H1 (cell line): ENCODE data around the gene PLEKHG2. TPM values are rescaled to one million over a fixed set of nuclear protein-coding genes. Genes with fewer than 3 reads are reported as not detected.

Experiments used
- CTCF ChIA-PET: fragments of 300-600 bp; sonication (Branson Sonifier 250); formaldehyde crosslinking; loops from one replicate; lab custom pipeline; 2021; ENCODE audit not compliant: partially characterized antibody; lab: Charles Lee
- POLR2A ChIA-PET: fragments of 300-600 bp; sonication (Branson Sonifier 250); formaldehyde crosslinking; loops from one replicate; lab custom pipeline; 2021; ENCODE audit warnings: inconsistent platforms; ENCODE audit not compliant: partially characterized antibody; lab: Charles Lee
- DNase-seq, 2 experiments: peaks; one replicate each; pipeline versions ENCODE4 v3.0.0 to v3.0.0-alpha.2; 2010 to 2022; ENCODE audit warnings: low spot score in 2 of 2, low read depth in 1 of 2, mixed read lengths in 1 of 2
- FAIRE-seq: peaks from 2 replicates; lab custom pipeline; 2011; peaks lifted over from hg19 to GRCh38; lab: Jason Lieb, UNC
- H2AFZ ChIP-seq: 2 replicates; pipeline ENCODE4 v1.8.1; 2012; ENCODE audit warnings: low read length, inconsistent platforms
- H2AK5ac ChIP-seq: 2 replicates; pipeline ENCODE4 v1.6.1; 2013; ENCODE audit warnings: low read depth, low read length
- H2BK120ac ChIP-seq: replicated peaks from 2 replicates; pipeline ENCODE3; 2013; ENCODE audit warnings: low read depth, low read length, inconsistent platforms
- H2BK12ac ChIP-seq: 2 replicates; pipeline ENCODE4 v1.6.1; 2013; ENCODE audit warnings: low read depth, low read length
- H2BK15ac ChIP-seq: 2 replicates; pipeline ENCODE4 v1.6.1; 2013; ENCODE audit warnings: low read length
- H2BK20ac ChIP-seq: 2 replicates; pipeline ENCODE4 v1.6.1; 2013; ENCODE audit warnings: low read length
- H2BK5ac ChIP-seq: 2 replicates; pipeline ENCODE4 v1.6.1; 2013; ENCODE audit warnings: low read depth, low read length
- H3K14ac ChIP-seq: 2 replicates; pipeline ENCODE4 v1.6.1; 2013; ENCODE audit warnings: inconsistent platforms; ENCODE audit not compliant: insufficient read length
- H3K18ac ChIP-seq: 2 replicates; pipeline ENCODE4 v1.6.1; 2013; ENCODE audit warnings: low read length; ENCODE audit errors: extremely low read depth
- H3K23ac ChIP-seq: 2 replicates; pipeline ENCODE4 v1.6.1; 2013; ENCODE audit warnings: inconsistent platforms; ENCODE audit not compliant: insufficient read length
- H3K23me2 ChIP-seq: 2 replicates; pipeline ENCODE4 v1.6.1; 2013; ENCODE audit warnings: low read depth, low read length
- H3K27ac ChIP-seq: 2 replicates; pipeline ENCODE4 v1.6.1; 2011; ENCODE audit warnings: low read depth, low read length, inconsistent platforms
- H3K27me3 ChIP-seq, 4 experiments: replicated peaks in 1 of 4; 1 replicate in 1 of 4; 2 replicates in 3 of 4; pipeline versions ENCODE4 v1.6.1 to v1.8.1; 2011 to 2013; ENCODE audit warnings: low read length in 3 of 4, mild to moderate bottlenecking in 3 of 4, inconsistent platforms in 2 of 4, mixed read lengths in 2 of 4, moderate library complexity in 1 of 4; ENCODE audit not compliant: control insufficient read depth in 3 of 4, insufficient read depth in 3 of 4; ENCODE audit errors: extremely low read depth in 1 of 4
- H3K36me3 ChIP-seq, 4 experiments: 2 replicates each; pipeline versions ENCODE4 v1.6.1 to v1.8.1; 2011 to 2013; ENCODE audit warnings: mild to moderate bottlenecking in 4 of 4, low read length in 3 of 4, moderate library complexity in 2 of 4, control low read depth in 1 of 4, inconsistent platforms in 1 of 4; ENCODE audit not compliant: insufficient read depth in 4 of 4, control insufficient read depth in 2 of 4
- H3K4ac ChIP-seq: replicated peaks from 2 replicates; pipeline ENCODE3; 2013; ENCODE audit warnings: low read length, low read depth, mixed read lengths, inconsistent platforms; ENCODE audit not compliant: insufficient read length
- H3K4me1 ChIP-seq, 4 experiments: replicated peaks in 1 of 4; 1 replicate in 1 of 4; 2 replicates in 3 of 4; pipeline versions ENCODE4 v1.6.1 to v1.8.1; 2011 to 2013; ENCODE audit warnings: low read length in 3 of 4, inconsistent platforms in 2 of 4, mixed read lengths in 1 of 4; ENCODE audit not compliant: insufficient read depth in 4 of 4, control insufficient read depth in 3 of 4
- H3K4me2 ChIP-seq, 2 experiments: 2 replicates each; pipeline versions ENCODE4 v1.6.1 to v1.8.1; 2011 to 2013; ENCODE audit warnings: low read depth in 2 of 2, low read length in 2 of 2, control low read depth in 1 of 2, inconsistent platforms in 1 of 2, mild to moderate bottlenecking in 1 of 2; ENCODE audit not compliant: insufficient read depth in 1 of 2
- H3K4me3 ChIP-seq, 4 experiments: fragments of 200-600, 300-600 bp in 1 of 4; sonication (generic), shearing (Covaris generic), sonication (Bioruptor Twin) in 1 of 4; 2 replicates each; pipeline versions ENCODE4 v1.5.1 to v1.8.1; 2011 to 2016; ENCODE audit warnings: low read length in 4 of 4, low read depth in 3 of 4, control low read depth in 2 of 4, inconsistent platforms in 2 of 4, mild to moderate bottlenecking in 2 of 4, mixed read lengths in 1 of 4, moderate library complexity in 1 of 4; ENCODE audit not compliant: insufficient read depth in 2 of 4; ENCODE audit errors: extremely low read depth in 1 of 4
- H3K56ac ChIP-seq: replicated peaks from 2 replicates; pipeline ENCODE3; 2013; ENCODE audit warnings: low read depth, mild to moderate bottlenecking, mixed read lengths, low read length, inconsistent platforms; ENCODE audit not compliant: insufficient read length
- H3K79me1 ChIP-seq: 2 replicates; pipeline ENCODE4 v1.6.1; 2013; ENCODE audit warnings: low read depth, low read length, control low read depth
- H3K79me2 ChIP-seq, 2 experiments: 2 replicates each; pipeline versions ENCODE4 v1.6.1 to v1.8.1; 2012 to 2013; ENCODE audit warnings: low read length in 2 of 2, mild to moderate bottlenecking in 2 of 2, inconsistent platforms in 1 of 2; ENCODE audit not compliant: insufficient read depth in 2 of 2, control insufficient read depth in 1 of 2
- H3K9ac ChIP-seq, 4 experiments: replicated peaks in 1 of 4; 1 replicate in 1 of 4; 2 replicates in 3 of 4; pipeline versions ENCODE4 v1.6.1 to v1.8.1; 2011 to 2013; ENCODE audit warnings: low read depth in 3 of 4, low read length in 3 of 4, control low read depth in 2 of 4, mild to moderate bottlenecking in 2 of 4, moderate library complexity in 2 of 4, inconsistent platforms in 1 of 4; ENCODE audit errors: extremely low read depth in 1 of 4
- H3K9me3 ChIP-seq, 2 experiments: 2 replicates each; pipeline versions ENCODE4 v1.6.1 to v1.8.1; 2012 to 2013; ENCODE audit warnings: mild to moderate bottlenecking in 2 of 2, moderate library complexity in 2 of 2, control low read depth in 1 of 2, inconsistent platforms in 1 of 2, low read depth in 1 of 2, low read length in 1 of 2, mixed read lengths in 1 of 2; ENCODE audit not compliant: insufficient read depth in 2 of 2
- H4K20me1 ChIP-seq, 2 experiments: replicated peaks in 1 of 2; 2 replicates each; pipeline versions ENCODE3 to v1.8.1; 2011 to 2013; ENCODE audit warnings: inconsistent platforms in 2 of 2, low read length in 2 of 2, mild to moderate bottlenecking in 1 of 2; ENCODE audit not compliant: insufficient read depth in 2 of 2, control insufficient read depth in 1 of 2
- H4K5ac ChIP-seq: 2 replicates; pipeline ENCODE4 v1.6.1; 2013; ENCODE audit warnings: low read length, low read depth, mixed read lengths, inconsistent platforms; ENCODE audit not compliant: insufficient read length
- H4K8ac ChIP-seq: 2 replicates; pipeline ENCODE4 v1.8.0; 2013; ENCODE audit warnings: mild to moderate bottlenecking, moderate library complexity, low read length, inconsistent platforms; ENCODE audit not compliant: insufficient read depth; ENCODE audit errors: extremely low read depth
- H4K91ac ChIP-seq: replicated peaks from 2 replicates; pipeline ENCODE3; 2013; ENCODE audit warnings: low read length, mixed read lengths, inconsistent platforms; ENCODE audit not compliant: insufficient read length
- CEBPB ChIP-seq: IDR thresholded peaks from 2 replicates; pipeline ENCODE4 v1.6.1; 2012; ENCODE audit warnings: low read depth, low read length
- FOSL1 ChIP-seq: IDR thresholded peaks from 2 replicates; pipeline ENCODE4 v1.6.1; 2011; ENCODE audit warnings: mild to moderate bottlenecking, low read depth, low read length, moderate library complexity; ENCODE audit not compliant: insufficient read depth
- JUN ChIP-seq: IDR thresholded peaks from 2 replicates; pipeline ENCODE4 v1.6.1; 2011; ENCODE audit warnings: low read depth, mild to moderate bottlenecking, improper control_type of control experiment, low read length
- NRF1 ChIP-seq: IDR thresholded peaks from 2 replicates; pipeline ENCODE4 v1.6.1; 2011; ENCODE audit warnings: mild to moderate bottlenecking, low read depth, low read length, improper control_type of control experiment
- RNF2 ChIP-seq: fragments of 200-900, 300-1000 bp; sonication (generic); IDR thresholded peaks from 2 replicates; pipeline ENCODE4 v1.7.1; 2016; ENCODE audit warnings: borderline replicate concordance, low read depth, mild to moderate bottlenecking, antibody characterized with exemption, low read length; ENCODE audit not compliant: poor library complexity, severe bottlenecking; ENCODE audit errors: missing control alignments
- SP1 ChIP-seq: IDR thresholded peaks from 2 replicates; pipeline ENCODE4 v1.6.1; 2011; ENCODE audit warnings: low read depth, low read length
- TBP ChIP-seq: IDR thresholded peaks from 2 replicates; pipeline ENCODE4 v1.6.1; 2011; ENCODE audit warnings: low read depth, low read length, improper control_type of control experiment
- TCF12 ChIP-seq: IDR thresholded peaks from 2 replicates; pipeline ENCODE4 v1.6.1; 2011; ENCODE audit warnings: low read depth, mild to moderate bottlenecking, low read length
- WGBS, 2 experiments: shearing (Covaris generic) in 1 of 2; methylation state at CpG; one replicate each; pipeline versions ENCODE4 v1.1.6 to v1.1.7; 2013 to 2015; ENCODE audit warnings: low lambda C conversion rate in 2 of 2, mixed read lengths in 2 of 2, inconsistent platforms in 1 of 2, low coverage in 1 of 2, missing lambda C conversion rate in 1 of 2; ENCODE audit not compliant: insufficient replicate concordance in 2 of 2, insufficient coverage in 1 of 2, insufficient read length in 1 of 2; ENCODE audit errors: extremely low coverage in 1 of 2, missing lambda C conversion rate in 1 of 2; 5-methylcytosine and 5-hydroxymethylcytosine counted together
- long read RNA-seq, 2 experiments: library from RNA in 1 of 2; library from capped mRNA in 1 of 2; stranded (forward); transcript quantifications; one replicate each; pipeline ENCODE4 v2.0.0, GENCODE V29; 2021; ENCODE audit warnings: inconsistent platforms in 1 of 2
- polyA minus RNA-seq, 3 experiments: library from RNA; depleted of rRNA, polyadenylated mRNA; stranded (reverse); fragments of >200 nt; gene quantifications; 1 replicate in 2 of 3; 2 replicates in 1 of 3; pipeline ENCODE4 v1.2.3, GENCODE V29; 2011
- polyA plus RNA-seq, 7 experiments: library from polyadenylated mRNA; depleted of rRNA in 3 of 7; stranded (reverse) in 5 of 7; unstranded in 2 of 7; fragments of >200 nt in 5 of 7; fragments of 200-250 nt in 2 of 7; gene quantifications; 1 replicate in 5 of 7; 2 replicates in 1 of 7; 4 replicates in 1 of 7; pipeline versions ENCODE4 v1.2.1 to v1.2.3, GENCODE V29; 2011 to 2013; ENCODE audit warnings: missing spikeins in 2 of 7, mixed read lengths in 2 of 7
- total RNA-seq: library from RNA; stranded (reverse); fragmentation: NEBNext Ultra II Directional; extraction: Animal tissue kit (Norgen Biotek cat#: 25700); gene quantifications from 2 replicates; pipeline ENCODE4 v1.2.1, GENCODE V29; 2021

Gene PLEKHG2
- total RNA-seq (64.0 and 65.7 TPM in 2 replicates), polyA plus RNA-seq (2011; rRNA removed) (16.9 and 21.8 TPM in 2 replicates), polyA minus RNA-seq (2011; rRNA and poly(A)+ RNA removed) (19.0 and 20.2 TPM in 2 replicates)
- 12.2 TPM for polyA plus RNA-seq (2011; cell fraction: cytosol; rRNA removed)
- polyA plus RNA-seq (2011; cell fraction: nucleus; rRNA removed): 79.0 TPM
- 32.6 to 44.5 TPM (median 43.1 TPM) in 4 replicates for polyA plus RNA-seq (2012, experiment 1 of 2)
- polyA plus RNA-seq (2012, experiment 2 of 2): 107 TPM
- polyA plus RNA-seq (2013, experiment 1 of 2): 29.9 TPM
- polyA plus RNA-seq (2013, experiment 2 of 2): 28.4 TPM
- polyA minus RNA-seq (2011; cell fraction: cytosol; rRNA and poly(A)+ RNA removed): 53.9 TPM
- polyA minus RNA-seq (2011; cell fraction: nucleus; rRNA and poly(A)+ RNA removed): 37.5 TPM
- long read RNA-seq, experiment 1, partial matches to known transcripts: 5 of 11 reads
- long read RNA-seq, experiment 1, other reads (novel, unspliced or antisense): 5 of 11 reads
- long read RNA-seq, experiment 2, partial matches to known transcripts: 0 of 2 reads
- long read RNA-seq, experiment 2, other reads (novel, unspliced or antisense): 2 of 2 reads

GRCh38 chr19:39412100-39412866 lies at the start of gene PLEKHG2:
Gene PLEKHG2 (plus strand): TSS chr19:39412669. CDS start chr19:39414087, 1,418 bp downstream.
- Histone ChIP-seq H2BK120ac (no peak within 1 kb of the TSS), H4K91ac (peak within 1 kb of the TSS; percentile 76), H3K79me2 (peaks cover 6 to 34% of the 10 kb centered on the region in 2 experiments; a peak in 3 of 4 replicates), H3K27me3 (no peaks in the 10 kb centered on the region), H3K27ac (peak within 1 kb of the TSS; percentile 83), H3K4me2 (peak within 1 kb of the TSS; percentile 84 to 86), H3K18ac (peak within 1 kb of the TSS; percentile 93), H3K9ac (peak within 1 kb of the TSS; percentile 65 to 84 (median 76)), H4K5ac (peak within 1 kb of the TSS; percentile 70), H3K4me3 (peak within 1 kb of the TSS; percentile 66 to 97 (median 92)), H2BK15ac (peak within 1 kb of the TSS; percentile 83), H2AK5ac (peak within 1 kb of the TSS; percentile 67; the same call in 1 of the 2 replicates), H2BK12ac (0 out of 2 replicates have a peak within 1 kb of the TSS, but pooled peaks have one; percentile 96), H2BK20ac (peak within 1 kb of the TSS; percentile 61; the same call in 1 of the 2 replicates), H3K36me3 (peaks cover 0 to 8% (median 0%) of the 10 kb centered on the region in 4 experiments; a peak in 3 of 8 replicates), H3K23me2 (peaks cover 18% of the 10 kb centered on the region), H3K23ac (no peak within 1 kb of the TSS), H4K20me1 (peaks cover 5 to 25% of the 10 kb centered on the region in 2 experiments), H3K4ac (peak within 1 kb of the TSS; percentile 8), H3K4me1 (peaks cover 10 to 42% (median 21%) of the 10 kb centered on the region in 4 experiments; a peak in 6 of 7 replicates), H4K8ac (peak within 1 kb of the TSS; percentile 73), H3K79me1 (no peaks in the 10 kb centered on the region; the same call in 1 of the 2 replicates), H3K56ac (peak within 1 kb of the TSS; percentile 88), H3K9me3 (no peaks in the 10 kb centered on the region), H2BK5ac (peak within 1 kb of the TSS; percentile 93), H3K14ac (no peak within 1 kb of the TSS), H2AFZ (no peak within 1 kb of the TSS)
- peak; percentile 86 for FAIRE-seq
- WGBS, 2 experiments: 1% methylated on average over 39 of the region's 60 CpGs; no CpG with 5 or more reads in 1 of the 2 experiments
- CTCF ChIA-PET: interaction anchor here (1.0 to 2.3 kb wide), 13 partner anchors 14 to 125 kb away, joined by 3 to 128 read pairs (median 5); partner anchors contain the start of genes MED29, PAF1 and RPS16
- DNase-seq: peak; percentile 99 to 100
- POLR2A ChIA-PET: interaction anchor here (0.7 to 25.7 kb wide), 12 partner anchors 9 to 122 kb away, joined by 3 to 1154 read pairs (median 4); partner anchors contain the start of genes MED29, PAF1, RPS16 and SAMD4B
- peak; percentile 99 for TF ChIP-seq CEBPB
- TF ChIP-seq TBP: peak; percentile 100
- TF ChIP-seq FOSL1: 0 out of 2 replicates have a peak, but pooled peaks have one; percentile 11
- no peak; the same call in 1 of the 2 replicates for TF ChIP-seq JUN
- no peak for TF ChIP-seq RNF2
- TF ChIP-seq TCF12: 0 out of 2 replicates have a peak, but pooled peaks have one; percentile 53
- TF ChIP-seq NRF1: peak; percentile 53; the same call in 1 of the 2 replicates
- peak; percentile 87; the same call in 1 of the 2 replicates for TF ChIP-seq SP1
